GM19467 (cell line): ENCODE data around the gene LMAN2.
"Not testable (repeated sequence)": the region's sequence is repeated elsewhere in the genome, so short reads cannot be mapped to it uniquely, and the experiment has no call there.

Source experiments
- ATAC-seq: cut with Tn5 transposase; IDR thresholded peaks from one replicate; pipeline ENCODE4 v1.9.1; 2021; ENCODE audit warnings: mild to moderate bottlenecking, moderate library complexity; ENCODE audit not compliant: unreplicated experiment

LMAN2 gene

DNA sequence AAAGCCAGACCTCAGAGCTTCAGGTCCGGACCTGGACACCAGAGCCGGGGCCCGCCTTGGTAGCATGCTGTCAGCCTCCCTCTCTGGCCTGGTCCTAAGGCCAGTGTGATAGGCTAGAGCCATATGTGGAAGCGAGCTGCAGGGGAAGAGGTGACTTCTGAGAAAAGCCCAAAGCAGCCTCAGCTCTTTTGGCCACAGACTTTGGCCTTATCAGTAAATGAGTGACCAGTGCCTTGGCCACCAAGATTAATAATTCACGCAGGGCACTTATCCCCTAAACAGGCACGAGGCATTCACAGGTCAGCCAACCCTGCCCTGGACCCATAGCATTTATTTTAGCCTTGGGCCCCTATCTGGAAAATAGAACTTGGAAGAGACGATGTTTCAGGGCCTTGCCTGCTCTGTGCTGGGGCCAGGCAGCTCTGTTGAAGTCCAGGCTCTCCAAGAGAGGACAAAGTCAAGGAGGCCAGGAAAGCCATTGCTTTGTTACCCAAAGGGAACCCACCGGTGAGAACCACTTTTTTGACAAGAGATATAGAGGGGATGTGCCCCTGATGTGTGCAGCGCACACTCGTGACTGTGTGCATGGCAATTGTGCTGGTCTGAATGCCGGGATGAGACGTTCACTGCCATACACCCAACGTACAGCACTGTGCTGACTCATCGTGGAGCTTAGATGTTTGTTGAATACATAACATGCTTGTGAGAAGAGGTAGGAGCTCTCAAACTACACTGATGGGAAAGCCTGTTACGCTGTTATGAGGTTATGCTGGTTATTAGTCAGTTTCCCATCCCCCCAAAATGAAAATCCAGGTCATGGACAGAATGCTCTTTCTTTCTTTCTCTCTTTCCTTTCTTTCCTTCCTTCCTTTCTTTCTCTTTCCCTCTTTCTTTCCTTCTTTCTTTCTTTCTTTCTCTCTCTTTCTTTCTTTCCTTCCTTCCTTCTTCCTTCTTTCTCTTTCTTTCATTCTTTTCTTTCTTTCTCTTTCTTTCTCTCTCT lies 27.7 kb upstream of the LMAN2 start:
- no peak for ATAC-seq

DNA sequence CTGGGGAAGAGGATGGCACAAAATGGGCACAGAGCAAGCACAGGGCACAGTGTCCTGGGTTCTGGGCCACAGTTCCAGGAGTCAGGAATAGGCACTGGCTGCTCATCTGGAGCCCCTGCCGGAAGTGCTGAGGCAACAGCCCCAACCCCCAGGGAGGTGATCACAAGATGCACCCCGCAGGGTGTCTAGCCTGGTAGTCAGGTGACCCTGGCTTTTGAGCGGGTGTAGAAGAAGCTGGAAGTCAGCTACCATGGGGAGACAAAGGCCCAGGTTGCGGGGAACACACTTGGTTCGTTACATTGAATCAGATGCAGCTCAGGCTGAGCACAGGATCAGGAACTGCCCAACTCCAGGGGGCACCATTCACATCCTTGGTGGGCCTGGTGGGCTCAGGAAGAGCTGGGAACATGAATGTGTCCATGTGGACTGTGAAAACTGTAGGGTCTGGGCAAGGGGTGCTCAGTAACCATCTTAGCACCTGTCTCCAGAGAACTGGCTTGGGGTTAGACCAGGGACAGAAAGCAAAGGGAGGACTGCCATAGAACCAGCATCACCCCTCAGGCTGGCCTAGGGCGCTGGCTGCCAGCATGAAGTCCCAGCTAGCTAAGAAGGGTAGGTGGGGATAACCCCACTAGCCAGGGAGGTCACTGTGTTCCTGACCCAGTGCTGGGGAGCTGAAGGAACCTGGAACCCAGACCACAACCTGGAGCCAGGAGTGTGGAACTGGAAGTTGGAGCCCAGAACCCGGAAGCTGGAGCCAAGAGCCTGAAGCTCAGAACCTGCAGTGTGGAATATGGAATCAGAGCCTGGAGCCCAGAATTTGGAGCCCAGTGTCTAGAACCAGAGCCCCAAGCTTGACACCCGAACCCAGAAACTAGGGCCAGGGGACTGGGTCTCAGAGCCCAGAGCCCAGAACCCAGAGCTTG lies 26.6 kb upstream of the LMAN2 start:
- ATAC-seq: no peak

DNA sequence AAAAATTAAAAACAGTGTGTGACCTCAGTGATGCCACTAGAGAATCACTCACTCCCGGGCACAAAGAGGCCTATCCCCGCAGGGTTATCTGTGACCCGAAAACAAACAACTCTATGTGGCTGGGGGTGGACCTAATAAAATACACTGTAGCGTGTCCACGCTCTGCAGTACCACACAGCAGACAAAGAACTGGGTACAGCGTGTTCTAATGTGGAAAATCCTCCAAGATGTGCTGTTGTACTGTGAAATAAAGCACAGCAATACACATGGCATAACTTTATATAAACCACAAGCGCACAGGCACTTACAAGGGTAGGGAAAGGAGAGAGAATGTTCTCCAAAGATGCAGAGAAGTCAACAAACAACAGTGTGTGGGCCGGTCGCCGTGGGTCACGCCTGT lies 24.6 kb upstream of the LMAN2 start:
- ATAC-seq: no peak

DNA sequence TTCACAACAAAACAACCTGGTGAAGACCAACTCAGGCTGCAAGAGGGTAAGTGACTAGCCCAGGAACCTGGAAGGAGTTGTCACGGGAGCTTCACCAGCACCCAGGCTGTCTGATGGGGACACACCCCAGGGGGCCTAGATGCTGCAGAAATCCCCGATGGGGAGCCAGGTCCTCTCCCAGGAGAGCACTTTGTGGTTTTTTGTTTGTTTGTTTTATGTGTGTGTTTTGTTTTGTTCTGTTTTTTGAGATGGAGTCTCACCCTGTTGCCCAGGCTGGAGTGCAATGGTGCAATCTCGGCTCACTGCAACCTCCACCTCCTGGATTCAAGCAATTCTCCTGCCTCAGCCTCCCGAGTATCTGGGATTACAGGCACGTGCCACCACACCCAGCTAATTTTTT lies 24.0 kb upstream of the LMAN2 start:
- ATAC-seq: not testable (repeated sequence)

DNA sequence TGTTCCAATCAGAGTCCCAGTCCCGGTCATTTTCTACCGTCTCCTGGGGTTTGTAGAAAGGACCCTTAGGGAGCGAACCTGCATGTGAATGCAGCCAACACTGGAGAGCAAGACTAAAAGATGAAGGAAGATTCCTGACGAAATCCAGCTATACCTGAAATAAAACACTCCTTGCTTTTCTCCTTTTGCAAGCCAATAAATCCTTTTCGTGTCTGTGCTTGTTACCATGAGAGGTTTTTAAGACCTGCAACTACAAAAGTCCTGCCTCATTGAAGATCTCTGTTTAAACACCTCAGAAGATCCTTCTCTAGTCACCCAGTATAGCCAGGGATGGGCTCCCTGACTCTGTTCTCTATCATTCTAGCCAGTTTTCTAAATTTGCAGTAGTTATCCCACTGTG lies 22.7 kb upstream of the LMAN2 start:
- no peak for ATAC-seq

DNA sequence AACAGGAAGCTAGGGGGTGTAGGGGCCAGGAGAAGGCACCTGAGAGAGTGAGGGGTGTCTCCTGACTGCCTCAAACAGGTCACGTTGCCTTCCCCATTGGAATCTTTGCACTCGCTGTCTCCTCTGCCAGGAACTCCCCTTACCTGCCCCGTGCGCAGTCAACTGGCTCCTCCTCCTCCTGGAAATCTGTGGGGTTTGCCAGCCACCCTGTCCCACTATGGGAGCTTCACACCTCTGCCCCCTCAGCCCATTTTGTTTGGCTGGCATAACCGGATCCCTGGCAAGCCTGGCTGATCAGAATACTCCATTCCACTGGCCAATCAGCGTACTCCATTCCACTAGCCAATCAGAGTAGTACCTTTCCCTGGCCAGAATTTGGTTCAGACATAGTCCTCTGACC lies 22.3 kb upstream of the LMAN2 start:
- no peak for ATAC-seq

DNA sequence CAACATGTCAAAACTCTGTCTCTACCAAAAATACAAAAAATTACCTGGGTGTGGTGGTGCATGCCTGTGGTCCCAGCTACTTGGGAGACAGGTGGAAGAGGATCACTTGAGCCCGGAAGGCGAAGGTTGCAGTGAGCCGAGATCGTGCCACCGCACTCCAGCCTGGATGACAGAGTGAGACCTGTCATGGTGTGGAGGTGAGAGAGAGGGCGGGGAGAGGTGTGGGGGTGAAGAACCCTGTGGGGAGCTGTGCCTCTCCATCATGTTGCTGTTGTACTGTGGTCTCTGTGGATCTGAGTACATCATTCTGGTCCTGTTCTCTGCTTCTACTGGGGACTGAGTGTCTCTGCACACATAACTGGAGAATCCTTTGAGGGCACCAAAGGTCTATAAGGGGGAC lies 21.4 kb upstream of the LMAN2 start:
- no peak for ATAC-seq

DNA sequence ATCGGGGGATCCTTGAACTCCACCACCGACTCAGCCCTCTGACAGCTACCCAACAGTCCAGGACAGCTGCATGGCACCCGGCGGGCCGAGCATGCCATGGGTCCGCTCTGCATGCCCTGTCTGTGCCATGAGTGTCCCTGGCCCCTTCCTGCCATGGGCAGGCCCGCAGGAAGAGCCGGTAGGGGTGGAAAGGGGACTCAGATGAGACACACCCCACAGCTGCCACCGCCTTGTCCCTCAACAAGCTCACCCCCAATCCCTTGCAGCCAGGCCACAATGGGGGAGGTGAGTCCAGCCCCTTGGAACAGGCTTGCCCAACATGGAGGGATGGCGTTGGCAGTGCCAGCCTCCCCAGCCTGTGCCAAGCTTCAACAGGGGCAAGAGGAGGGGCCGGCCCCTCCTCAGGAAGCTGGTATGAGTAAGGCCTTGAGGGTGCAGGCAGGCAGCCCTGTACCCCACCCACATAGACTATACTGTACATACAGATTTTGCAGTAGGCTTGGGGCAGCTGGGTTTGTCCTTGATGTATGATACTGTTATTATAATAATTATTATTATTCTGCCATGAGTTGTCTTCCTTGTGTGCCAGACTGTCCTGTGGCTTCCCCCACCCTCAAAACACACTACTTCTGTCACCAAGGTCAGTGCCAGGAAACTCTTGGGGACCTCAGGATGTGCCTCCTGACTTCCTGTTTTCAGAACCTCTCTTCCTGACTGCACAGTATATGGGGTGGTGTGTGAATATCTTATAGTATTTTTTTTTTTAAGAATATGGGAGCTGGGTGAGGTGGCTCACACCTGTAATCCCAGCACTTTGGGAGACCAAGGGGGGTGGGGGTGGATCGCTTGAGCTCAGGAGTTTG lies 20.8 kb upstream of the LMAN2 start:
- no peak for ATAC-seq

DNA sequence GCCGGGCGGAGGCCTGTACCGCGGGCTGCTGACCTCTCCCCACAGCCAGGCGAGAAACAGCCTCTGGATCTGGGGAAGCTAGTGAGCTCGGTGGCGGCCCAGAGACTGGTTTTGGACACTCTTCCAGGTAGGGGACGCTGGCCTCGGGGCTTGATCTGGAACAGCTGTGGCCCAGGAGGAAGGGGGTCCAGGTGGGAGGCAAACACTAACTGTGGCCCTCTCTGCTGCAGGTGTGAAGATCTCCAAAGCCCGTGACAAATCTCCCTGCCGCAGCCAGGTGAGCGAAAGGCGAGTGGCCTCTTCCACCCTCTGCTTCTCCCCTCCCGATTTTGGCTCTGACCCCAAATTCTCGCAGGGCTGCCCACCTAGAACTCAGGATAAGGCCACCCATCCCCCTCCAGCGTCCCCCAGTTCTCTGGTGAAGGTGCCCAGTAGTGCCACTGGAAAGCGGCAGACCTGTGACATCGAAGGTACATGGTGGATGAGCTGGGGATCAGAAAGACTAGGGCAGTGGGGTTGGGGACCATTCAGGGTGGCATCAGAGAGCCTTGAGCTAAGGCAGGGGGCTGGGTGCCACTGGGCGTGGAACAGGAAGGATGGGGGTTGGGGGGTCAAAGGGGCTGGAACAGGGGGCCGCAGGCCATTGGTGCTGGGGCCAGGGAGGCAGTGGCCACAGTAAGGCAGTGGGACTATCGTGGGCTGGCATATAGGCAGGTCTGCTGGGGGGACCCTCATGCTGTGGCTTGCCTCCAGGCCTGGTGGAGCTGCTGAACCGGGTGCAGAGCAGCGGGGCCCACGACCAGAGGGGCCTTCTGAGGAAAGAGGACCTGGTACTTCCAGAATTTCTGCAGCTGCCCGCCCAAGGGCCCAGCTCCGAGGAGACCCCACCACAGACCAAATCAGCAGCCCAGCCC lies 19.9 kb upstream of the LMAN2 start:
- ATAC-seq: no peak

DNA sequence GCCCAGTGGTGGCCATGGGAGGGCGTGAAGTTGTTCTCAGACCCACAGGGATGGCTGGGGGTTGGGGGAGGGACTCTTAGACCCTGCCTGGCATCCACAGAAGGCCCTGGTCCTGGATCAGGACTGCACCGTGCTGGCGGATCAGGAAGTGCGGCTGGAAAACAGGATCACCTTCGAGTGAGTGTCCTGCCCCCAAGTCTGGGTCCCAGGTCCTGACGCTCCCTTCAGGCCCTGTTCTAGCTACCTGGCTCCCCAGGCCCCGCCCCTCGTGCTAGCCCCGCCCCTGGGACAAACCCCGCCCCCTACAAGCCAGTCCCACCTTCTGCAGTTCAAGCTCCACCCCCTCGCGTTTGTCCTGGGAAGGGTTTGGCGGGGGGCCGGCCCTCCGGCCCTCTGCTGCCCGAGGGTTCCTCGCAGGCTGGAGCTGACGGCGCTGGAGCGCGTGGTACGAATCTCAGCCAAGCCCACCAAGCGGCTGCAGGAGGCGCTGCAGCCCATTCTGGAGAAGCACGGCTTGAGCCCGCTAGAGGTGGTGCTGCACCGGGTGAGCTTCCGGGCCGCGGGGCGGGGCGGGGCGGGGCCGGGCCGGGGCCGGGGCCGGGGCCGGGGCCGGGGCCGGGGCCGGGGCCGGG lies 19.1 kb upstream of the LMAN2 start:
- ATAC-seq: no peak

DNA sequence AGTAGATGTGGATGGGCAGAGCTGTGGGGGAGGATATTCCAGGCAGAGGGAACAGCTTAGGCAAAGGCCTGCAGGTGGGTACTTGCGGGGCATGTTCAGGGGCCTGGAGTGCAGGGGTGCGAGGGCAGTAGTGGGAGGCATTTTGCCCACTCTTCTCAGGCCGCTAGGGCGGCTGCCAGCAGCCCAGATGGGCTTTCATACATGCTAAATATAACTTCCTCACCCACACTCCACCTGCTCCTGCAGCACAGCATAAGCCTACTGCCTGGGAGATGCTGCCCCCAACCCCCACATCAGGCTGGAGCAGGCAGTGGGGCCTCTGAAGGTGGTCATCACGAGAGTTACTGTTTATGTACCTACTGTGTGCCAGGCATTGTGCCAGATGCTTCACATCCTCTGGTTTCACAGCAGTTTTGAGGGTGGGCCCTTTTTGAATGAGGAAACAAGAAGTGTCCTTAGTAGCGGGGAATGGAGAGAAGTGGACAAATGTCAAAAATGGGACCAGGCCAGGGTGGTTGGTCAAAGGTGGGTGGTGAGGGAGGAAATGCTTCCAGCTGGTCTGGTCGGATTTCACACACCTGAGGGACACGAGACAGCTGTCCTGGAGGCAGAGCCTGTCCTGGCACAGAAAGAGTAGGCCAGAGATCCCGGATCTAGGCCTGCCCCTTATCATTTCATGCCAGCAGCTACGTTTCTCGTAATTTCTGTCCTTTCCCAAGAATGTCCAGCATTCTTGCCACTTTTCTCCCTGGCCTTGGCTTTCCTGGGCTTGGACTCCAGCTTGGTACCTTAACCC lies 18.4 kb upstream of the LMAN2 start:
- ATAC-seq: no peak

DNA sequence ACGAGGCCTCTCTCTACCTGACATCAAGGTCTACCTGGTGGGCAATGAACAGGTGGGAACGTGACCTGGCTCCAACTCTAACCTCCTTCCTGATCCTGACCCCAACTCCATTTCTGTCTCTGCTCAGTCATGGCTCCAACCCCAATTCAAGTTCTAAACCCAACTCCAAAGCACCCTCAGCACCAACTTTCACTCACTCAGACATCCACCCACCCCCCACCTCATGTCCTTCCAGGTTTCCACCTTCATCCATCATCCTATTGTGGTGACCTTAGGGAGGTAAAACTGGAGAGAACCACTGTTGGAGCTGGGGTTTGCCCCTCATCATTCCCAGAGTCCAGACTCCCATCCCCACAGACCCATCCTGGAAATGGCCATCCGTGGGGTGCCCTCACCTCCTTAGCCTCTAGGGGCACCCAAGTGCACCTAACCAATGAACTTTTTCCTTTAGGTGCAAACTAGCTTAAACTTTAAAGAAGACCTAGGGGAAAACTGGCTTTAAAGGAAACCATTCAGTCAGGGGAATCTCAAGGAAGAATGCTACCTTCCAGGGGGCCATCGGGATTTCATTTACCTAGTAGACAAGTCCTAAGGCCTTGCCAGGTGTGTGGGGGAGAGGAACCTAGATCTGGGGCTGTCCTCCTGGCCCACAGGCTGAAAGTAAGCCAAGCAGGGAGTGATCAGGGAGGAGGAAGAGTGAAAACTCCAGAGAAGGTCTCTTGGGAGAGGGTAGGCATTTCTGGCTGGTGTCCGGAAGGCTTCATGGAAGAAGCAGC lies 17.6 kb upstream of the LMAN2 start:
- no peak for ATAC-seq

DNA sequence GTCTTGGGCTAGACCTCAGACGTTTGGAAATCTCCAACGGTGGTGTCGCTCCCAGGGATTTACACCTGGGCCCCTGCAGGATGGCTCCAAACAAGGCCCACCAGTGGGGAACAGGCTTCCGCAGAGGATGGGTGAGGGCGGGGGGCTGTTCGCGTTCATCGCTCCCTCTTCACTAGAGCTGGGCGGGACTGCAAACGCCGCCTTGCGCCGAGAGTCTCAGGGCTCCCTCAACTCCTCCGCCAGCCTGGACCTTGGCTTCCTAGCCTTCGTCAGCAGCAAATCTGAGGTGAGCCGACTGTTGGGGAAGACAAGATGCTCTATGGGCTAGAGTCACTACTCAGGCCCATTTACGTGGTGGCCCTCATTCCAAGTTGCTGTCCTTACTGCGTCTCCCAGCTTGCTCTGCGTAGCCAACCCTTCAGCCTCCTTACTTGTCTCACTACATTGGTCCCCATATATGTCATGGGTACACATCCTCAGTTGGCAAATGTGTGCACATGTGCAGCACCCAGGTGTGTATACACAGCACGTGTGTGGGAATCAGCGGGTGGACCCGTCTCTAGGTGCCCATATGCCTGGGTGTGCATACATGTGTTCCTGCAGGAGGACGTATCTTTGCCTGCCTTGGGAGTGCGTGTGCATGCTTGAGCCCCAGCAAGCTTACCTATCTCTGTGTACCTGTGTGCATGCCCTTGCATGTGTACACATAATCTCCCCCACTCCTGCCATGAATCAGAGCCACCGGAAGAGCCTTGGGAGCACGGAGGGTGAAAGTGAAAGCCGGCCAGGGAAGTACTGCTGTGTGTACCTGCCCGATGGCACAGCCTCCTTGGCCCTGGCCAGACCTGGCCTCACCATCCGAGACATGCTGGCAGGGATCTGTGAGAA lies 16.8 kb upstream of the LMAN2 start:
- ATAC-seq: no peak

DNA sequence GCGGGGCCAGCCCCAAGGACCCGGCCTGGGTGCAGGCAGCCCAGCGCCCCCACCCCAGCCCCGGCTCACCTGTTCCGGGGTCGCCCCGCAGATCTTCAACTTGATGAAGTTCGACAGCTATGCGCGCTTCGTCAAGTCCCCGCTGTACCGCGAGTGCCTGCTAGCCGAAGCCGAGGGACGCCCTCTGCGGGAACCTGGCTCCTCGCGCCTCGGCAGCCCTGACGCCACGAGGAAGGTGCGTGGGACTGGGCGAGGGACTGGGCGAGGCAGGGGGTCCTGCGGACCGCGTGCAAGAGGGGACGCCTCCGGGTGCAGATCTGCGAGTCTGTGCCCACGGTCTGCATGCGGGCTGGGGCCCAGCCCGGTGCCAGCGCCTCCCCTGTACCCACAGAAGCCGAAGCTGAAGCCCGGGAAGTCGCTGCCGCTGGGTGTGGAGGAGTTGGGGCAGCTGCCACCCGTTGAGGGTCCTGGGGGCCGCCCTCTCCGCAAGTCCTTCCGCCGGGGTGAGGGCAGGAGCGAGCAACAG lies 15.9 kb upstream of the LMAN2 start:
- ATAC-seq: no peak

DNA sequence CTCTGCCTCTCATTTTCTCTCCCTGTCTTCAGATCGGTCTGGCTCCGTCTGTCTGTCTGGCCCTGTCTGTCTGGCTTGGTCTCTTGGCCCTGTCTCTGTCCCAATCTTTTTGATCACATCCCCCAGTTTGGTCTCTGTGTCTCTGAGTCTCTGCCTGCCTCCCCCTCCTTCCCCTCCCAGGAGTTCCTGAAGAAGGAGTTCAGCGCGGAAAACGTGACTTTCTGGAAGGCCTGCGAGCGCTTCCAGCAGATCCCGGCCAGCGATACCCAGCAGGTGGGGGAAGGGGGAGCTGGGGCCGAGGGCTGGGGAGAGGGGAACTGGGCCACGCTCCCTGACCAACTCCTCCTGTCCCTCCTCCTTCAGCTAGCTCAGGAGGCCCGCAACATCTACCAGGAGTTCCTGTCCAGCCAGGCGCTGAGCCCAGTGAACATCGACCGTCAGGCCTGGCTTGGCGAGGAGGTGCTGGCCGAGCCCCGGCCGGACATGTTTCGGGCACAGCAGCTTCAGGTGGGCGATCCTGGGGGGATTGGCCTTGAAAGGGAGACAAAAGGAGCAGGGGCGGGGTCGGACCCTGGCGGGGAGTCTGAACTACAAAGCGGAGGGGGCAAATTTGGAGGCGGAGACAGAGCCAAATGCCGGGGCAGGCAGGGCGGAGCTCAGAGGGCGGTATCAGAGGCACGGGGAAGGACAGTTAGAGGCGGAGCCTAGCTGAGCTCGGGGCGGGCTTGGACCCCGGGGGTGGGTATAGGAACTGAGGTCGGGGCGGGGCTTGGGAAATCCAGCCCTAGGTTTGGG lies 15.3 kb upstream of the LMAN2 start:
- no peak for ATAC-seq
